PC-9 (cell line): Measurements from ENCODE around the gene TMEM185B. TPM values are rescaled to one million over a fixed set of nuclear protein-coding genes. Genes with fewer than 3 reads are reported as not detected.

Experiments used
- BruUV-seq: library from RNA; stranded (reverse); fragments of 400-500 nt; replicated peaks from 2 replicates; lab custom pipeline; 2021; lab: Mats Ljungman, UMichigan
- CTCF ChIA-PET: fragments of 300-600 bp; sonication (Branson Sonifier 250); formaldehyde crosslinking; loops from one replicate; lab custom pipeline; 2022; ENCODE audit warnings: antibody characterized with exemption; lab: Charles Lee
- POLR2A ChIA-PET: fragments of 300-600 bp; sonication (Branson Sonifier 250); formaldehyde crosslinking; loops from one replicate; lab custom pipeline; 2022; ENCODE audit warnings: antibody characterized with exemption; ENCODE audit not compliant: unreplicated experiment; lab: Charles Lee
- DNase-seq, 2 experiments: peaks; one replicate each; pipeline versions ENCODE4 v3.0.0 to v3.0.0-alpha.2; 2015 to 2022; ENCODE audit warnings: mixed read lengths in 1 of 2
- H2AFZ ChIP-seq: fragments of 200-600 bp; sonication (generic); 2 replicates; pipeline ENCODE4 v1.8.1; 2017; ENCODE audit warnings: antibody characterized with exemption
- H3F3A ChIP-seq: fragments of 200-600 bp; sonication (generic); 2 replicates; pipeline ENCODE4 v1.8.1; 2017; ENCODE audit warnings: antibody characterized with exemption, mild to moderate bottlenecking, low read depth; ENCODE audit not compliant: insufficient read depth
- H3K27ac ChIP-seq: fragments of 200-600 bp; sonication (generic); 2 replicates; pipeline ENCODE4 v1.6.1; 2016; ENCODE audit warnings: mixed run types
- H3K27me3 ChIP-seq: fragments of 200-600 bp; sonication (generic); 2 replicates; pipeline ENCODE4 v1.6.1; 2016; ENCODE audit warnings: low read depth, mixed run types; ENCODE audit not compliant: insufficient read depth
- H3K36me3 ChIP-seq: fragments of 200-600 bp; sonication (generic); 2 replicates; pipeline ENCODE4 v1.6.1; 2016; ENCODE audit warnings: low read depth, mixed run types
- H3K4me1 ChIP-seq: fragments of 200-600 bp; sonication (generic); replicated peaks from 2 replicates; pipeline ENCODE4 v1.6.1; 2016; ENCODE audit warnings: mixed run types; ENCODE audit not compliant: insufficient read depth
- H3K4me2 ChIP-seq: fragments of 200-600 bp; sonication (generic); 2 replicates; pipeline ENCODE4 v1.6.1; 2017; ENCODE audit warnings: mixed run types
- H3K4me3 ChIP-seq: fragments of 200-600 bp; sonication (generic); 2 replicates; pipeline ENCODE4 v1.6.1; 2016; ENCODE audit warnings: mixed run types
- H3K79me2 ChIP-seq: fragments of 200-600 bp; sonication (generic); 2 replicates; pipeline ENCODE4 v1.6.1; 2017; ENCODE audit warnings: low read depth, mixed run types
- H3K9me2 ChIP-seq: fragments of 200-600 bp; sonication (generic); 2 replicates; pipeline ENCODE4 v1.8.1; 2017; ENCODE audit warnings: mild to moderate bottlenecking; ENCODE audit not compliant: insufficient read depth
- H3K9me3 ChIP-seq: fragments of 200-600 bp; sonication (generic); 2 replicates; pipeline ENCODE4 v1.8.1; 2016; ENCODE audit warnings: low read depth; ENCODE audit not compliant: insufficient read depth
- H4K20me1 ChIP-seq: fragments of 200-600 bp; sonication (generic); 2 replicates; pipeline ENCODE4 v1.8.1; 2017; ENCODE audit not compliant: insufficient read depth
- EZH2 ChIP-seq: fragments of 200-600 bp; sonication (generic); IDR thresholded peaks from 2 replicates; pipeline ENCODE4 v1.8.0; 2017; ENCODE audit warnings: antibody characterized with exemption, low read depth
- intact Hi-C: fragments of 100-400 bp; cut with micrococcal nuclease; formaldehyde crosslinking; loops from one replicate; pipeline ENCODE4 v1.10.0; 2022; ENCODE audit not compliant: unreplicated experiment
- total RNA-seq: library from RNA; stranded (reverse); gene quantifications from 2 replicates; pipeline ENCODE4 v1.2.3, GENCODE V29; 2021
- TF ChIP-seq, protein P1 (sequence below): fragments of 200-600 bp; sonication (generic); conservative IDR thresholded peaks from 2 replicates; pipeline ENCODE4 v1.6.1; 2017; ENCODE audit warnings: mixed run types, antibody characterized with exemption, mild to moderate bottlenecking, moderate library complexity

Gene TMEM185B
- total RNA-seq, 1 experiment from 2014 or later = 30.3 TPM

DNA sequence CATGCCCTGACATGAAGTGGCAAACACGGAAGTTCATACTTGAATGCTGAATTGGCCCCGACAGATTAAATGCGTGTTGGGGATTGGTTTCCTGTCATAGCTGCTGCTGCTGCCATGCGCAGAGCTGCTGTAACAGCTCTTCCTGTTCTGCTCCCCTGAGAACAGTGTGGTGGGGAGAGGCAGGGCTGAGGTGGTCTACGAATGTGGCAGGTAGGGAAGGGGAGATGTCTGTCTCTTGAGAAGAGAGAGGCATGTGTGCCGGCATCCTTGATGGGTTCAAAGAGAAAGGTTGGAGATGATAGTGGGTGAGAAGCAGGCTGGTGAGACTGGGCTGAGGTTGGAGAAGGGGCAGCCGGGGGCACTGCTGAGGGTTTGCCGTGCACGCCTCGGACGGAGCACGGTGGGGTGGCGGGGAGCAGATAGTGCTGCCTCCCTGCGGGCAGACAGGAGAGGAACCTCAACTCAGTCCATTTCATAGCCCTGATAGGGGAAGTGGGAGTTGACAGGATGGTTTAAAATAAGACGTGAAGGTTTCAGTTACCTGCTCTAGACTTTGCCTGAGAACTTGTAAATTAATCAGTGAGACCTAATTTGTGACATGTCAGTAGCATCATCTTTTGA is 46.1 kb downstream of the TMEM185B start:
- TF ChIP-seq EZH2 = no peak
- TF ChIP-seq, protein P1, sequence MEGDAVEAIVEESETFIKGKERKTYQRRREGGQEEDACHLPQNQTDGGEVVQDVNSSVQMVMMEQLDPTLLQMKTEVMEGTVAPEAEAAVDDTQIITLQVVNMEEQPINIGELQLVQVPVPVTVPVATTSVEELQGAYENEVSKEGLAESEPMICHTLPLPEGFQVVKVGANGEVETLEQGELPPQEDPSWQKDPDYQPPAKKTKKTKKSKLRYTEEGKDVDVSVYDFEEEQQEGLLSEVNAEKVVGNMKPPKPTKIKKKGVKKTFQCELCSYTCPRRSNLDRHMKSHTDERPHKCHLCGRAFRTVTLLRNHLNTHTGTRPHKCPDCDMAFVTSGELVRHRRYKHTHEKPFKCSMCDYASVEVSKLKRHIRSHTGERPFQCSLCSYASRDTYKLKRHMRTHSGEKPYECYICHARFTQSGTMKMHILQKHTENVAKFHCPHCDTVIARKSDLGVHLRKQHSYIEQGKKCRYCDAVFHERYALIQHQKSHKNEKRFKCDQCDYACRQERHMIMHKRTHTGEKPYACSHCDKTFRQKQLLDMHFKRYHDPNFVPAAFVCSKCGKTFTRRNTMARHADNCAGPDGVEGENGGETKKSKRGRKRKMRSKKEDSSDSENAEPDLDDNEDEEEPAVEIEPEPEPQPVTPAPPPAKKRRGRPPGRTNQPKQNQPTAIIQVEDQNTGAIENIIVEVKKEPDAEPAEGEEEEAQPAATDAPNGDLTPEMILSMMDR = no peak
- intact Hi-C loops = loop anchor here (5.0 kb wide), 3 partner anchors 165 to 770 kb away; partner anchors contain the start of gene EPB41L5
- H3K9me2 ChIP-seq = no peaks in the 10 kb centered on the region
- H4K20me1 ChIP-seq = no peaks in the 10 kb centered on the region
- CTCF ChIA-PET = no interaction called here
- H3K4me3 ChIP-seq = no peak overlapping the region
- no peaks in the 10 kb centered on the region for H3K36me3 ChIP-seq
- H3F3A ChIP-seq = no peaks in the 10 kb centered on the region
- H2AFZ ChIP-seq = no peak overlapping the region
- H3K4me2 ChIP-seq = no peak overlapping the region
- POLR2A ChIA-PET = no interaction called here
- no peak for DNase-seq
- no peaks in the 10 kb centered on the region for H3K27me3 ChIP-seq
- H3K4me1 ChIP-seq = no peaks in the 10 kb centered on the region
- no peaks in the 10 kb centered on the region for H3K9me3 ChIP-seq
- no peaks in the 10 kb centered on the region for H3K79me2 ChIP-seq
- BruUV-seq = no TSS peak
- no peak overlapping the region for H3K27ac ChIP-seq

DNA sequence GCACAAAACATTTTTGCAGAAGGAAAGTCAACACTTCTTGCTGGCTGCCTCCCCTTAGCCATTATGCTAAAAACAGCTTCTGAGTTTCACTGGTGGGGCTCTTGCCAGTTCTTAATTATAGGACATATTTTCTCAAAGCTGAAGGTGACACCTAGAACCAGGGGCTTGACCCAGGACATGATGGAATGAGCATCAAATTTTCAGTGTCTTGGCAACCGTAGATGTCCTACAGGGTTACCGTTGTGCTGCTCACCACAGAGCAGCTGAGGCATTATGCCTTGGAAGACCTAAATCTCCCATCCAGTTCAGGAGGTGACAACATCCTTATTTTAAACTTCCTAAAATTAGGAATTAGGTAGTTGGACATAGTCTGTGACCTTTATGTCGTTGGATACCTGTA is 46.7 kb downstream of the TMEM185B start:
- Histone ChIP-seq H3F3A (no peaks in the 10 kb centered on the region), H3K27ac (no peak overlapping the region), H3K4me3 (no peak overlapping the region), H4K20me1 (no peaks in the 10 kb centered on the region), H3K9me2 (no peaks in the 10 kb centered on the region), H2AFZ (no peak overlapping the region), H3K4me1 (no peaks in the 10 kb centered on the region), H3K27me3 (no peaks in the 10 kb centered on the region), H3K4me2 (no peak overlapping the region), H3K79me2 (no peaks in the 10 kb centered on the region), H3K36me3 (no peaks in the 10 kb centered on the region), H3K9me3 (no peaks in the 10 kb centered on the region)
- CTCF ChIA-PET = no interaction called here
- no TSS peak for BruUV-seq
- POLR2A ChIA-PET = no interaction called here
- intact Hi-C loops = loop anchor here (5.0 kb wide), 3 partner anchors 164 to 769 kb away; partner anchors contain the start of gene EPB41L5
- DNase-seq = no peak
- TF ChIP-seq, protein P1 = no peak
- no peak for TF ChIP-seq EZH2

DNA sequence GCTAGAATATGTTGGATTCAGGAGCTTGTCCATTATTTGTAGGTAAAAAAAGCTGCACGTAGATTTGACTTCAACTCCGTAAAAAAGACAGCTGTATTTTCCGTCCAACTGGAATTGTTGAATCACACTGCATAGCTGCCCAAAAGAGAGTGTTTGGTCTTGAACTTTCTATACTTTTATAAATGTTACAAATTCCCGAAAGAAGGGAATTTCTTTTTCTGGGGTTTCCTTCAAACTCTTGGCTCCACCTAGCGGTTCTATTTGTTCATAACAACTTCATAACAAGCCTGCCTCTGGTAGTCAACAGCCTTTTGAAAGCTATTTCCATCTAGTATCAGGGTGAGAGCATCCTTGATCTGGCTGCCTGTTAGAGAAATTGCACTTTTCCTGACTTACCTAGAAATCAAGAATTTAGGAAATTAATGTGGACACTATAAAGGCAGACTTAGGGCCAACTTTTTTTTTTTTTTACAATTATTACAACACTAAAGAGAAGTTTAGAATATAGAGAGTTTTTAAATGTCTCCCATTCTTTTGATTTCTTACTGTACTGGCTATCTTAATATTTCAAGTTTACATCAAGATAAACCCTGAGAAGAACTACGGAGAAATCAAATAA is 48.1 kb downstream of the TMEM185B start:
- Histone ChIP-seq H3K4me1 (no peaks in the 10 kb centered on the region), H3K36me3 (no peaks in the 10 kb centered on the region), H3K79me2 (no peaks in the 10 kb centered on the region), H3F3A (no peaks in the 10 kb centered on the region), H3K9me3 (no peaks in the 10 kb centered on the region), H3K4me3 (no peak overlapping the region), H3K9me2 (no peaks in the 10 kb centered on the region), H2AFZ (no peak overlapping the region), H3K27ac (no peak overlapping the region), H3K27me3 (no peaks in the 10 kb centered on the region), H4K20me1 (no peaks in the 10 kb centered on the region), H3K4me2 (no peak overlapping the region)
- intact Hi-C loops = loop anchor here (1.0 to 5.0 kb wide), 8 partner anchors 66 to 768 kb away; partner anchors contain the start of gene EPB41L5
- POLR2A ChIA-PET = interaction anchor here (0.6 kb wide), 2 partner anchors 343 to 391 kb away, joined by 5 to 17 read pairs; no protein-coding TSS in a partner anchor
- DNase-seq = peak; percentile 25 to 42
- no TSS peak for BruUV-seq
- CTCF ChIA-PET = interaction anchor here (0.5 to 1.9 kb wide), 12 partner anchors 28 to 534 kb away, joined by 3 to 15 read pairs (median 4); no protein-coding TSS in a partner anchor
- no peak for TF ChIP-seq EZH2
- TF ChIP-seq, protein P1 = peak; percentile 97

Other genes with a start within 250 kb of the TMEM185B start
- gene EPB41L5, start 210.3 kb downstream of the TMEM185B start, total RNA-seq = 18.4 and 21.6 TPM in 2 replicates
- gene RALB, start 29.5 kb upstream of the TMEM185B start, total RNA-seq = 74.2 and 86.6 TPM in 2 replicates
- gene INHBB, start 122.7 kb upstream of the TMEM185B start, total RNA-seq = 50.0 and 57.5 TPM in 2 replicates